Measurements from ENCODE around the gene SUMO4. TPM values are rescaled to one million over a fixed set of nuclear protein-coding genes. Genes with fewer than 3 reads are reported as not detected.

Gene SUMO4
- total RNA-seq, 4 donors from 2014 or later: 1.5 to 28.1 (median 8.1) TPM

DNA sequence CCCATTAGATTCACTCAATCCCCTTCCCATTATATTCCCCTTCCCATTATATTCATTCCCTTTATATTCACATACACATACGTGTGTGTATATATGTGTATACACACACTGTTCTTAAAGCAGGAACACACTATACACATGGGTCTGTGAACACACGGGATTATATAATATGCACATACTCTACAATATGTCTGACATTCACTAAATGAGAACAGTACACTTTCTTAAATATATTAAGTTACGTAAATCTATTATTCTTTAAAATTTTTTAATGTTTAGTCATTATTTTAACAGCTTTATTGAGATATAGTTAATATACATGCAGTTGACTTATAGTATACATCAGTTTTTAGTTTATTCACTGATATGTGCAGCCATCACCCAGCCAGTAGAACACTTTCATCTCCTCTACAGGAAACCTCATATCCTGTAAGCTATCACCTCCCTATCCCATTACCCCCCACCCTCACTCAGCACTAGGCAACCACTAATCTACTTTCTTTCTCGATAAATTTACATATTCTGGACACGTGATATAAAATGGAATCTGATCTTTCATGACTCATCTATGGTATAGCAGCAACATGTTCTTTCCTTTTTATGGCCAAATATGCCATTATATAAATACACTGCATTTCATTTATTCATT, 13.9 kb upstream of the SUMO4 start:
- WGBS, 2 donors (ENCODE audit: low coverage in 1 of 2): 93 to 100% methylated on average over 5 of the region's 5 CpGs
- Histone ChIP-seq H3K36me3 (peaks cover 0 to 9% (median 0%) of the 10 kb centered on the region in 4 donors), H3K9me3 (no peaks in the 10 kb centered on the region), H3K27ac (no peak overlapping the region), H3K4me1 (peaks cover 13 to 61% (median 38%) of the 10 kb centered on the region in 4 donors), H3K4me3 (no peak overlapping the region), H3K27me3 (no peaks in the 10 kb centered on the region)
- TF ChIP-seq POLR2AphosphoS5 (IDR thresholded peaks at IDR 0.05) (no peak), EP300 (IDR thresholded peaks at IDR 0.05; ENCODE audit: low read depth) (no peak), POLR2A (IDR thresholded peaks at IDR 0.05) (no peak)
- TF ChIP-seq, protein P1, sequence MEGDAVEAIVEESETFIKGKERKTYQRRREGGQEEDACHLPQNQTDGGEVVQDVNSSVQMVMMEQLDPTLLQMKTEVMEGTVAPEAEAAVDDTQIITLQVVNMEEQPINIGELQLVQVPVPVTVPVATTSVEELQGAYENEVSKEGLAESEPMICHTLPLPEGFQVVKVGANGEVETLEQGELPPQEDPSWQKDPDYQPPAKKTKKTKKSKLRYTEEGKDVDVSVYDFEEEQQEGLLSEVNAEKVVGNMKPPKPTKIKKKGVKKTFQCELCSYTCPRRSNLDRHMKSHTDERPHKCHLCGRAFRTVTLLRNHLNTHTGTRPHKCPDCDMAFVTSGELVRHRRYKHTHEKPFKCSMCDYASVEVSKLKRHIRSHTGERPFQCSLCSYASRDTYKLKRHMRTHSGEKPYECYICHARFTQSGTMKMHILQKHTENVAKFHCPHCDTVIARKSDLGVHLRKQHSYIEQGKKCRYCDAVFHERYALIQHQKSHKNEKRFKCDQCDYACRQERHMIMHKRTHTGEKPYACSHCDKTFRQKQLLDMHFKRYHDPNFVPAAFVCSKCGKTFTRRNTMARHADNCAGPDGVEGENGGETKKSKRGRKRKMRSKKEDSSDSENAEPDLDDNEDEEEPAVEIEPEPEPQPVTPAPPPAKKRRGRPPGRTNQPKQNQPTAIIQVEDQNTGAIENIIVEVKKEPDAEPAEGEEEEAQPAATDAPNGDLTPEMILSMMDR (IDR thresholded peaks at IDR 0.05): no peak
- no peak for DNase-seq
- in situ Hi-C loops (cut with MboI; ENCODE audit: low pct_ligation_motif_present in 1 of 4, low pct_unique_long_range_greater_than_20kb in 1 of 4, low sequenced_read_pairs in 3 of 4): no loop called here
- intact Hi-C loops (cut with DNase I; ENCODE audit: low total_unique reads): no loop called here

DNA sequence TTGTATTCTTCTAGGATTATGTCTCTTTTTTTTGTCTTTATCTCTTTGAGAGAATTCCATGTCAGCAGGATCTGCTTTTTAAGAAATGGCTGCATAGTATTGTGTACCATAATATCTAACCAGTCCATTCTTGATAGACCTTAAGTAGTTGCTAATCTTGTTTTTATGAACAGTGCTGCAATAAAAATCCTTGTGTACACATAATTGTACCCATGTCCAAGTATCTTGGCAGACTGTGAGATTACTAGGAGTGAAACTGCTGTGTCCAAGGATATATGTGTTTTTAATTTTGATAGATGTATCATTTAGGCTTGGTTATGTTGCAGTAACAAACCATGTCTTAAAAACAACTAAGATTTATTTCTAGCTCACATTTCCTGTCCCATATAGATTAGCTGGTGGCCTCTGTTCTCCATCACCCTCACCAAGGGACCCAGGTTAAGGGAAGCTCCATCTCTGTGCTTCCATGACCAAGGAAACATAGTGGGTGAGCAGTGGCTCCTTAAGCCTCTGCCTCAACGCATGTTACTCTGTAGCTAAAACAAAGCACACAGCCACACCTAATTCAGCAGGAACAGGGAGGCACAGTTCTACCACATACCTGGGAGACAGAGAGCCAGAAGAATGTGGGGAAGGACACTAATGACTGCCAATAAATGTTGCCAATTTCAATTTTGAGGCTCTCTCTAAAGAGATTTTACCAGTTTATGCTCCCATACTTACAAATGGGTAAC, 12.1 kb upstream of the SUMO4 start:
- 59% methylated on average over 1 of the region's 1 CpG; no CpG with 5 or more reads in 1 of the 2 donors for WGBS, 2 donors (ENCODE audit: low coverage in 1 of 2)
- peak; percentile 31 for DNase-seq
- Histone ChIP-seq H3K4me1 (peaks cover 17 to 63% (median 36%) of the 10 kb centered on the region in 4 donors), H3K9me3 (no peaks in the 10 kb centered on the region), H3K27ac (peak overlapping the region; percentile 51 to 75 (median 68)), H3K27me3 (no peaks in the 10 kb centered on the region), H3K36me3 (peaks cover 0 to 3% (median 0%) of the 10 kb centered on the region in 4 donors), H3K4me3 (no peak overlapping the region)
- in situ Hi-C loops (cut with MboI; ENCODE audit: low pct_ligation_motif_present in 1 of 4, low pct_unique_long_range_greater_than_20kb in 1 of 4, low sequenced_read_pairs in 3 of 4) (no loop called here), intact Hi-C loops (cut with DNase I; ENCODE audit: low total_unique reads) (no loop called here)
- TF ChIP-seq POLR2AphosphoS5 (IDR thresholded peaks at IDR 0.05) (peak in 1 of 3 donors; percentile 47), POLR2A (IDR thresholded peaks at IDR 0.05) (no peak), EP300 (IDR thresholded peaks at IDR 0.05; ENCODE audit: low read depth) (no peak)
- TF ChIP-seq, protein P1 (IDR thresholded peaks at IDR 0.05): no peak

DNA sequence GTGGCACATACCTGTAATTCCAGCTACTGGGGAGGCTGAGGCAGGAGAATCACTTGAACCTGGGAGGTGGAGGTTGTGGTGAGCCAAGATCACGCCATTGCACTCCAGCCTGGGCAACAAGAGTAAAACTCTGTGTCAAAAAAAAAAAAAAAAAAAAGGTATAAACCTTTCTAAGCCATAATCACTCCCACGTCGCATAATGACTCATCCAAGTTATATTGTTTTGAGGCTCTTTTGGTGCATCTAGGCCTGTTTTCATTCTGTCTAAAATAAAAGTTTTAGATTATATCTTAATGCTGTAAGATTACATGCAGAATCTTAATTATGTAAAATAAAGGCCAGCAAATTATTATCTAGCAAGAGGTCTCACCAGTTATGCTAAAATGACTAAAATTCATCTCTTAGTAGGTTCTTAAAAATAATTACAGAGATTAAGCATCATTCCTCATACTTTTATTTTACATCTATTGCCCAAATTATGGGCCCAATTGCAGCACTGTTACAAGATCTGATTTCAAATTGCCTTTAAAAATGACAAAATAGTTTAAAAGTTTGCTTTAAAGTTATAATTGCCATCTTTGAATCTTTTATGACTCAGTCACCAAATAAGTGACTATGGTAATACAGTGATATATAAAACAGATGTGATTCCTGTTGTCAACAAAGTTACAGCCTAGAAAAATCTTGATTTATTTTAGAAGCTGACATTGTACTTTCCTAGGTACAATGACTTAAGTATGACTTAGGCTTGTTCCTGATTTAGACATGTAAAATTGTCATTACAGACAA, 10.4 kb upstream of the SUMO4 start:
- no peak for TF ChIP-seq POLR2A (IDR thresholded peaks at IDR 0.05)
- TF ChIP-seq POLR2AphosphoS5 (IDR thresholded peaks at IDR 0.05): no peak
- TF ChIP-seq, protein P1 (IDR thresholded peaks at IDR 0.05): no peak
- TF ChIP-seq EP300 (IDR thresholded peaks at IDR 0.05; ENCODE audit: low read depth): no peak
- in situ Hi-C loops (cut with MboI; ENCODE audit: low pct_ligation_motif_present in 1 of 4, low pct_unique_long_range_greater_than_20kb in 1 of 4, low sequenced_read_pairs in 3 of 4): no loop called here
- no peak for DNase-seq
- Histone ChIP-seq H3K36me3 (peaks cover 0 to 3% (median 0%) of the 10 kb centered on the region in 4 donors), H3K4me1 (peaks cover 17 to 53% (median 36%) of the 10 kb centered on the region in 4 donors), H3K27ac (peak overlapping the region in 1 of 4 donors; percentile 73), H3K9me3 (no peaks in the 10 kb centered on the region), H3K27me3 (no peaks in the 10 kb centered on the region), H3K4me3 (no peak overlapping the region)
- intact Hi-C loops (cut with DNase I; ENCODE audit: low total_unique reads): no loop called here
- WGBS, 2 donors (ENCODE audit: low coverage in 1 of 2): 56 to 66% methylated on average over 3 of the region's 3 CpGs

DNA sequence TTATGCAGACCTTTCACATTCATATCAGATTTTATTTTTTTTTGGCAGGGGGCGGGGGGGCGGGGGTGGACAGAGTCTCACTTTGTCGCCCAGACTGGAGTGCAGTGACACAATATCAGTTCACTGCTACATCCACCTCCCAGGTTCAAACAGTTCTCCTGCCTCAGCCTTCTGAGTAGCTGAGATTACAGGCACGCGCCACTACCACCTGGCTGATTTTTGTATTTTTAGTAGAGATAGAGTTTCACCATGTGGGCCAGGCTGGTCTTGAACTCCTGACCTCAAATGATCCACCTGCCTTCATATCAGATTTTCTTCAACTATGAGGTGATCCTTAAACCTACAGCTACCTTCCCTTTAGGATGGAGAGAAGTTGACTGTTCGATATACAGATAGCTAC, 8.0 kb upstream of the SUMO4 start:
- no peak for DNase-seq
- WGBS, 2 donors (ENCODE audit: low coverage in 1 of 2): 94 to 97% methylated on average over 3 to 6 of the region's 6 CpGs
- in situ Hi-C loops (cut with MboI; ENCODE audit: low pct_ligation_motif_present in 1 of 4, low pct_unique_long_range_greater_than_20kb in 1 of 4, low sequenced_read_pairs in 3 of 4): no loop called here
- no peak overlapping the region for H3K27ac ChIP-seq
- peaks cover 15 to 44% (median 28%) of the 10 kb centered on the region in 4 donors for H3K4me1 ChIP-seq
- no peak for TF ChIP-seq POLR2A (IDR thresholded peaks at IDR 0.05)
- TF ChIP-seq POLR2AphosphoS5 (IDR thresholded peaks at IDR 0.05): no peak
- TF ChIP-seq EP300 (IDR thresholded peaks at IDR 0.05; ENCODE audit: low read depth): no peak
- TF ChIP-seq, protein P1 (IDR thresholded peaks at IDR 0.05): no peak
- H3K36me3 ChIP-seq: peaks cover 0 to 6% (median 0%) of the 10 kb centered on the region in 4 donors
- intact Hi-C loops (cut with DNase I; ENCODE audit: low total_unique reads): no loop called here
- no peaks in the 10 kb centered on the region for H3K9me3 ChIP-seq
- no peaks in the 10 kb centered on the region for H3K27me3 ChIP-seq
- no peak overlapping the region for H3K4me3 ChIP-seq

Data from transverse colon (tissue), 4 donors.